Testis (tissue), 3 donors: ENCODE results near the gene OR2G3. TPM values are rescaled to one million over a fixed set of nuclear protein-coding genes. Genes with fewer than 3 reads are reported as not detected.

Experiments used
- DNase-seq: peaks from one replicate; pipeline ENCODE4 v3.0.0-alpha.2; 2019
- H3K27ac ChIP-seq, 2 donors: fragments of 200-600 bp; sonication (generic); one replicate each; pipeline ENCODE4 v1.5.1; 2019
- H3K27me3 ChIP-seq: fragments of 200-600 bp; sonication (generic); one replicate; pipeline ENCODE4 v1.5.1; 2019
- H3K36me3 ChIP-seq: fragments of 200-600 bp; sonication (generic); one replicate; pipeline ENCODE4 v1.5.1; 2017; ENCODE audit warnings: low read depth; ENCODE audit errors: missing control alignments
- H3K4me1 ChIP-seq: fragments of 200-600 bp; sonication (generic); one replicate; pipeline ENCODE4 v1.5.1; 2019
- H3K4me3 ChIP-seq, 2 donors: fragments of 200-600 bp; sonication (generic); one replicate each; pipeline ENCODE4 v1.5.1; 2017 to 2019
- H3K9me3 ChIP-seq: fragments of 200-600 bp; sonication (generic); one replicate; pipeline ENCODE4 v1.5.1; 2017
- POLR2A ChIP-seq: fragments of 450-650 bp; IDR thresholded peaks from one replicate; pipeline ENCODE4 v1.6.1; 2017; ENCODE audit warnings: antibody characterized with exemption, mild to moderate bottlenecking, moderate library complexity
- WGBS, 2 donors: methylation state at CpG; one replicate each; pipeline ENCODE4 v1.1.5; 2018; 5-methylcytosine and 5-hydroxymethylcytosine counted together
- intact Hi-C: fragments of 100-400 bp; cut with DNase I; formaldehyde crosslinking; loops from one replicate; pipeline ENCODE4 v1.15.1; 2023; ENCODE audit warnings: low total_unique reads
- polyA plus RNA-seq: library from polyadenylated mRNA; stranded (reverse); fragments of 350-450 nt; fragmentation: Illumina TruSeq; extraction: RNeasy Lipid Tissue Mini Kit (QIAGEN cat#74804); gene quantifications from one replicate; pipeline ENCODE4 v1.2.3, GENCODE V29; 2014; ENCODE audit warnings: low read depth, low replicate concordance; ENCODE audit not compliant: insufficient read depth
- total RNA-seq, 2 donors: library from RNA; depleted of rRNA; stranded (reverse); fragments of >200 nt; gene quantifications; one replicate each; pipeline ENCODE4 v1.2.3, GENCODE V29; 2016
- TF ChIP-seq, protein P1 (sequence below), 3 experiments: fragments of 450-650 bp in 2 of 3; fragments of 200-600 bp in 1 of 3; sonication (generic) in 1 of 3; IDR thresholded peaks; one replicate each; pipeline ENCODE4 v1.5.1; 2016 to 2019; ENCODE audit warnings: antibody characterized with exemption in 3 of 3, mild to moderate bottlenecking in 2 of 3, moderate library complexity in 1 of 3

OR2G3 gene
- total and polyA plus RNA-seq, 3 donors from 2014 or later: not detected

DNA sequence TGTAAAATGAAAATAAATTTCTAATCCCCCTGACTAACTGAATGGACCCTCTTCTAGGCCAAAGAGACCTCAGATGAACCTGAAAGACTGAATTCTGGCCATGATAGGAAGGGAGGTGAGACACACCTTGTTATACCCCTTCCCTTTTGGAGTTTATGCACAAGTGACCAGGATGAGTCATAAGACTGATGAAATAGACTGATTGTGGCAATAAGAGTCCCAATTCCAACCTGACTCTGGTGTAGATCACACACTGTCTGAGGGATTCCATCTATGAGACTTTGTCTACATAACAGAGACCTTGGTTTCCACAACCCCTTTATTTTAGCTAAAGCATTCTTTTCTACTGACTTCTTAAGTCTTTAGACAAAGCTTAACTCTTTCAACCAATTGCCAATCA is 30.7 kb upstream of the OR2G3 start:
- TF ChIP-seq POLR2A: no peak
- TF ChIP-seq, protein P1, sequence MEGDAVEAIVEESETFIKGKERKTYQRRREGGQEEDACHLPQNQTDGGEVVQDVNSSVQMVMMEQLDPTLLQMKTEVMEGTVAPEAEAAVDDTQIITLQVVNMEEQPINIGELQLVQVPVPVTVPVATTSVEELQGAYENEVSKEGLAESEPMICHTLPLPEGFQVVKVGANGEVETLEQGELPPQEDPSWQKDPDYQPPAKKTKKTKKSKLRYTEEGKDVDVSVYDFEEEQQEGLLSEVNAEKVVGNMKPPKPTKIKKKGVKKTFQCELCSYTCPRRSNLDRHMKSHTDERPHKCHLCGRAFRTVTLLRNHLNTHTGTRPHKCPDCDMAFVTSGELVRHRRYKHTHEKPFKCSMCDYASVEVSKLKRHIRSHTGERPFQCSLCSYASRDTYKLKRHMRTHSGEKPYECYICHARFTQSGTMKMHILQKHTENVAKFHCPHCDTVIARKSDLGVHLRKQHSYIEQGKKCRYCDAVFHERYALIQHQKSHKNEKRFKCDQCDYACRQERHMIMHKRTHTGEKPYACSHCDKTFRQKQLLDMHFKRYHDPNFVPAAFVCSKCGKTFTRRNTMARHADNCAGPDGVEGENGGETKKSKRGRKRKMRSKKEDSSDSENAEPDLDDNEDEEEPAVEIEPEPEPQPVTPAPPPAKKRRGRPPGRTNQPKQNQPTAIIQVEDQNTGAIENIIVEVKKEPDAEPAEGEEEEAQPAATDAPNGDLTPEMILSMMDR (IDR thresholded peaks at IDR 0.05): no peak
- DNase-seq: no peak
- Histone ChIP-seq H3K4me1 (no peaks in the 10 kb centered on the region), H3K27ac (no peak overlapping the region), H3K9me3 (no peaks in the 10 kb centered on the region), H3K27me3 (no peaks in the 10 kb centered on the region), H3K36me3 (no peaks in the 10 kb centered on the region), H3K4me3 (no peak overlapping the region)
- intact Hi-C loops: no loop called here

DNA sequence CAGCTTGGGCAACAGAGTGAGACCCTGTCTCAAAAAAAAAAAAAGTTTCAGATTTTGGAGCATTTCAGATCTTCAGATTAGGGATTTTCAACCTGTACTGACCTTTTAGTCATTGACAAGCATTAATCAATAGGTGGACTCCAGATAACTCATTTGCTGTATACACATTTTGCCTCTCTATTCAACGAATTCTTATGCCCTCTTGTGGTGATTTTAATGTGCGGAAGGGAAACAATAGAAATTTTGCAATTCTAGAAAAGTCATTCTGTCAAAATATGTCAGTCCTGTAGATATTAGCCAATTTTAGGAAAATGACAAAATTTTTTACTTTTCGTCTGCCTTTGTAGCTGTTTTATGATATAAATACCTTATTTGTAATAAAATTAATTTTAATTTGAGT is 28.9 kb upstream of the OR2G3 start:
- intact Hi-C loops: no loop called here
- DNase-seq: no peak
- WGBS, 2 donors: 66 to 68% methylated on average over 3 of the region's 3 CpGs

DNA sequence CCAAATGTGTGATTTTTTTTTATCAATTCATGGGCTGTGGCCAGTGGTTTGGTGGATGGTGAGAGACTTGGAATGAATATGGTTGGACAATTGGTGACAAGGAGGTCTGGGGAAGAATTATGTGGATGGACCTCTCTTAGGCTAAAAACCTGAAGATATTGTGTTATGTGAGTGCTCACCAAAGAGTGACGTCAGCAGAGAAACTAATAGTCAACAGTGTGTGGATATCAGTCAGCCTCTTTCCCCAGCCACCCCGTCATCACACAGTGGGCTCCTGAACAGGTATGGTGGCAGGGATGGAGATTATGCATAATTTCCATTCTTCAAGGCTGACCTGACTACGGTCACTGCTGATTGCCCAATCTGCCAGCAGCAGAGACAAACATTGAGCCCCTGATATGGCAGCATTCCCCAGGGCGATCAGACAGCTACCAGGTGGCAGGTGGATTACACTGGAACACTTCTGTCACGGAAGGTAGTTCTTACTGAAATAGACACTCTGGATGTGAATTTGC is 26.4 kb upstream of the OR2G3 start:
- H3K9me3 ChIP-seq: no peaks in the 10 kb centered on the region
- H3K27ac ChIP-seq: no peak overlapping the region
- H3K27me3 ChIP-seq: no peaks in the 10 kb centered on the region
- no peak overlapping the region for H3K4me3 ChIP-seq
- no peaks in the 10 kb centered on the region for H3K36me3 ChIP-seq
- TF ChIP-seq, protein P1 (IDR thresholded peaks at IDR 0.05): no peak
- TF ChIP-seq POLR2A: no peak
- intact Hi-C loops: no loop called here
- WGBS, 2 donors: 89 to 91% methylated on average over 5 of the region's 5 CpGs
- DNase-seq: no peak
- no peaks in the 10 kb centered on the region for H3K4me1 ChIP-seq

More for the DNA sequence above, 28.9 kb upstream of the OR2G3 start:
- Histone ChIP-seq H3K36me3 (no peaks in the 10 kb centered on the region), H3K9me3 (no peaks in the 10 kb centered on the region), H3K27me3 (no peaks in the 10 kb centered on the region), H3K4me1 (no peaks in the 10 kb centered on the region), H3K27ac (no peak overlapping the region), H3K4me3 (no peak overlapping the region)
- TF ChIP-seq, protein P1 (IDR thresholded peaks at IDR 0.05): peak in 2 of 3 experiments; percentile 12 to 29
- TF ChIP-seq POLR2A: no peak

DNA sequence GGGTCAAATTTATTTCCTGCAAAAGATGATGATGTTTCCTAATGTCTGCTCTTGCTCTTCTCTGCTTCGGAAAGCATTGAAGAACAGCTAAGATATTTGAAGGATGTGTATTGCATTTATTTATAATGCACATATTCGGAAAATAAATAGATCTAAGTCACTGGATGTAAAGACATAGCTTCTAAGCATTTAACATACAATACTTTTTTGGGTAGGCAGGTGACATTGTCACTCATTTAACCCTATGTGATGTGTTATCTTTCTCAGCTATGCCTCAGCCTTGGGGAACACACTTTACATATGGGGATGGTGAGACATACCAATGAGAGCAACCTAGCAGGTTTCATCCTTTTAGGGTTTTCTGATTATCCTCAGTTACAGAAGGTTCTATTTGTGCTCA is 17.3 kb upstream of the OR2G3 start, which contains the start of gene OR2G2:
Gene OR2G2, plus strand, starts transcription at position 301 of the 400 bp plus-strand sequence. Its CDS starts 0 bp downstream, at position 301.
- H3K27me3 ChIP-seq: no peaks in the 10 kb centered on the region
- no peak for TF ChIP-seq POLR2A
- TF ChIP-seq, protein P1 (IDR thresholded peaks at IDR 0.05): no peak
- WGBS, 2 donors: 69 to 88% methylated on average over 2 of the region's 2 CpGs
- DNase-seq: no peak
- H3K9me3 ChIP-seq: no peaks in the 10 kb centered on the region
- H3K4me1 ChIP-seq: no peaks in the 10 kb centered on the region
- no peak within 1 kb of the TSS for H3K4me3 ChIP-seq
- no peak within 1 kb of the TSS for H3K27ac ChIP-seq
- no peaks in the 10 kb centered on the region for H3K36me3 ChIP-seq
- intact Hi-C loops: no loop called here

DNA sequence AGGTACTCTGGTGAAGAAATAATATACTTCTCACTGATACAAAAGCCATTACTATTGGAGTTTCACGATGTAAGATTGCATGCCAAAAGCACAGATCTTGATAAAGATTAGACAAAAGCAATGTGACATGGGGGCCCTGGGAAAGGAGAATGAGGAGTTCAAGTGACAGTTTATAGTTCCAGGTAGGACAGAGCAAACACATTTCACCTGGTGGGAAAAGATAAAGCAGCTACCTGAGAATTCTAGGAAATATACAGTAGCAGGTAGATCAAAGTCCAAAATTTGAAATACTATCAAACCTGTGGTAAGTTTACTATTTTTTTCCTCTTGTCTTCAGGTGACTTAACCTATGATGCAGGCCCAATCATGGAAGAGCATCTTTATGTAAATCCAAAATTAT is 8.0 kb downstream of the OR2G3 start:
- WGBS, 2 donors: 69 to 89% methylated on average over 1 of the region's 1 CpG
- H3K36me3 ChIP-seq: no peaks in the 10 kb centered on the region
- no peaks in the 10 kb centered on the region for H3K4me1 ChIP-seq
- H3K9me3 ChIP-seq: no peaks in the 10 kb centered on the region
- H3K27ac ChIP-seq: no peak overlapping the region
- no peaks in the 10 kb centered on the region for H3K27me3 ChIP-seq
- no peak overlapping the region for H3K4me3 ChIP-seq
- intact Hi-C loops: no loop called here
- DNase-seq: no peak
- TF ChIP-seq POLR2A: no peak
- TF ChIP-seq, protein P1 (IDR thresholded peaks at IDR 0.05): no peak
